ENCODE measurements around the gene CCSER1.
"Not testable (repeated sequence)": the region's sequence is repeated elsewhere in the genome, so short reads cannot be mapped to it uniquely, and the experiment has no call there.

GRCh38 chr4:90407897-90408296, 280.7 kb downstream of the CCSER1 start:
- not testable (repeated sequence) for TF ChIP-seq EP300, POLR2A, CTCF (IDR thresholded peaks at IDR 0.05)

Measured in upper lobe of left lung (tissue), 4 donors.